ENCODE results near the gene FBXL4.

FBXL4 gene

GRCh38 chr6:98824902-98825599 lies 122.7 kb downstream of the FBXL4 start:
- DNase-seq (ENCODE audit: low read depth): no peak

- no peak for DNase-seq (ENCODE audit: low read depth)
These were observed 123.4 kb downstream of the FBXL4 start for GRCh38 chr6:98824162-98824901.

- no peak for DNase-seq (ENCODE audit: low read depth)
These were observed 124.2 kb downstream of the FBXL4 start for GRCh38 chr6:98823428-98824161.

GRCh38 chr6:98821756-98822405 lies 125.9 kb downstream of the FBXL4 start:
- DNase-seq (ENCODE audit: low read depth): no peak

All from fibroblast of gingiva (primary cell).